Thyroid gland (tissue), 4 donors: ENCODE results near the gene CDKN3. TPM values are rescaled to one million over a fixed set of nuclear protein-coding genes. Genes with fewer than 3 reads are reported as not detected.
"Not testable (repeated sequence)": the region's sequence is repeated elsewhere in the genome, so short reads cannot be mapped to it uniquely, and the experiment has no call there.

Source experiments
- DNase-seq, 2 donors: peaks; one replicate each; pipeline ENCODE4 v3.0.0-alpha.2; 2019
- H3K27ac ChIP-seq, 3 donors: fragments of 200-600 bp; sonication (generic); 1 replicate in 2 of 3; 2 replicates in 1 of 3; pipeline ENCODE4 v1.5.1; 2016 to 2019; ENCODE audit warnings: mild to moderate bottlenecking in 1 of 3, moderate library complexity in 1 of 3
- H3K27me3 ChIP-seq: fragments of 200-600 bp; sonication (generic); one replicate; pipeline ENCODE4 v1.5.1; 2019
- H3K36me3 ChIP-seq, 2 donors: fragments of 200-600 bp; sonication (generic); one replicate each; pipeline ENCODE4 v1.5.1; 2016 to 2019
- H3K4me1 ChIP-seq, 2 donors: fragments of 200-600 bp; sonication (generic); one replicate each; pipeline ENCODE4 v1.5.1; 2017 to 2019
- H3K4me3 ChIP-seq, 3 donors: fragments of 200-600 bp; sonication (generic); replicated peaks in 1 of 3; 1 replicate in 2 of 3; 2 replicates in 1 of 3; pipeline ENCODE4 v1.5.1; 2016; ENCODE audit warnings: mild to moderate bottlenecking in 1 of 3
- H3K9me3 ChIP-seq: fragments of 200-600 bp; sonication (generic); one replicate; pipeline ENCODE4 v1.5.1; 2017
- POLR2A ChIP-seq, 2 donors: fragments of 450-650 bp; IDR thresholded peaks; one replicate each; pipeline ENCODE4 v1.6.1; 2017; ENCODE audit warnings: antibody characterized with exemption in 2 of 2, mild to moderate bottlenecking in 2 of 2, moderate library complexity in 1 of 2
- WGBS, 2 donors: methylation state at CpG; one replicate each; pipeline ENCODE4 v1.1.5; 2017; 5-methylcytosine and 5-hydroxymethylcytosine counted together
- intact Hi-C: fragments of 100-400 bp; cut with DNase I; formaldehyde crosslinking; loops from one replicate; pipeline ENCODE4 v1.15.1; 2023
- total RNA-seq, 4 donors: library from RNA; depleted of rRNA; stranded (reverse); fragments of >200 nt; gene quantifications; one replicate each; pipeline ENCODE4 v1.2.3, GENCODE V29; 2016
- TF ChIP-seq, protein P1 (sequence below), 6 experiments: fragments of 200-600 bp in 3 of 6; fragments of 450-650 bp in 3 of 6; sonication (generic) in 3 of 6; IDR thresholded peaks; one replicate each; pipeline ENCODE4 v1.5.1; 2016 to 2019; ENCODE audit warnings: antibody characterized with exemption in 6 of 6, mild to moderate bottlenecking in 2 of 6, inconsistent platforms in 1 of 6, moderate library complexity in 1 of 6

Gene CDKN3
- total RNA-seq, 4 donors from 2014 or later, result 0.78 to 8.2 (median 4.9) TPM

DNA sequence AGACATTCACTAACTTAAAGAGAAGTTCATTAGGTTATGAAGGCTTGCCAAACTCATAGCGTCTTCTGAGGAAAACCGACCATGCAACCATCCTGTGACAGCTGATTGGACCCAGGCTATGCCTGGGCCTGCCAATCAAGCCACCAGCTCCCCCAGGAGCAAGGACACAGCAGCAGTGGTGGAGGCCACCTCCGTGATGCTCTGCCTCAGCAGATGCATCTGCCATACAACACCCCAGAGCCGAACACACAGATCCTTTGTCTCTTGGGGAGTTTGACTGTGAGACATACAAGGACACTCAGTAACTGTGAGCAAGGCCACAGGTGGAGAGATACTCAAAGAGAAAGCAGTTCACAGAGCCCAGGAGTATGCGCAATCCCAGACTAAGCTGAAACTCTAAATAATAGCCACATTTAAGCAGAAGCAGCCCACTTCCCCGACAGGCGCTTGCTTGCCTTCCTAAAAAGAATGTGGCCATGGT, 54.4 kb downstream of the CDKN3 start:
- intact Hi-C loops, result no loop called here
- no peaks in the 10 kb centered on the region for H3K36me3 ChIP-seq
- 86 to 90% methylated on average over 6 to 7 of the region's 7 CpGs for WGBS, 2 donors
- no peaks in the 10 kb centered on the region for H3K9me3 ChIP-seq
- TF ChIP-seq, protein P1, sequence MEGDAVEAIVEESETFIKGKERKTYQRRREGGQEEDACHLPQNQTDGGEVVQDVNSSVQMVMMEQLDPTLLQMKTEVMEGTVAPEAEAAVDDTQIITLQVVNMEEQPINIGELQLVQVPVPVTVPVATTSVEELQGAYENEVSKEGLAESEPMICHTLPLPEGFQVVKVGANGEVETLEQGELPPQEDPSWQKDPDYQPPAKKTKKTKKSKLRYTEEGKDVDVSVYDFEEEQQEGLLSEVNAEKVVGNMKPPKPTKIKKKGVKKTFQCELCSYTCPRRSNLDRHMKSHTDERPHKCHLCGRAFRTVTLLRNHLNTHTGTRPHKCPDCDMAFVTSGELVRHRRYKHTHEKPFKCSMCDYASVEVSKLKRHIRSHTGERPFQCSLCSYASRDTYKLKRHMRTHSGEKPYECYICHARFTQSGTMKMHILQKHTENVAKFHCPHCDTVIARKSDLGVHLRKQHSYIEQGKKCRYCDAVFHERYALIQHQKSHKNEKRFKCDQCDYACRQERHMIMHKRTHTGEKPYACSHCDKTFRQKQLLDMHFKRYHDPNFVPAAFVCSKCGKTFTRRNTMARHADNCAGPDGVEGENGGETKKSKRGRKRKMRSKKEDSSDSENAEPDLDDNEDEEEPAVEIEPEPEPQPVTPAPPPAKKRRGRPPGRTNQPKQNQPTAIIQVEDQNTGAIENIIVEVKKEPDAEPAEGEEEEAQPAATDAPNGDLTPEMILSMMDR (IDR thresholded peaks at IDR 0.05), result no peak
- no peak for TF ChIP-seq POLR2A (IDR thresholded peaks at IDR 0.05)
- DNase-seq, result no peak
- H3K4me1 ChIP-seq, result peaks cover 0 to 16% of the 10 kb centered on the region in 2 donors
- H3K27me3 ChIP-seq, result no peaks in the 10 kb centered on the region
- H3K4me3 ChIP-seq, result no peak overlapping the region
- H3K27ac ChIP-seq, result no peak overlapping the region

DNA sequence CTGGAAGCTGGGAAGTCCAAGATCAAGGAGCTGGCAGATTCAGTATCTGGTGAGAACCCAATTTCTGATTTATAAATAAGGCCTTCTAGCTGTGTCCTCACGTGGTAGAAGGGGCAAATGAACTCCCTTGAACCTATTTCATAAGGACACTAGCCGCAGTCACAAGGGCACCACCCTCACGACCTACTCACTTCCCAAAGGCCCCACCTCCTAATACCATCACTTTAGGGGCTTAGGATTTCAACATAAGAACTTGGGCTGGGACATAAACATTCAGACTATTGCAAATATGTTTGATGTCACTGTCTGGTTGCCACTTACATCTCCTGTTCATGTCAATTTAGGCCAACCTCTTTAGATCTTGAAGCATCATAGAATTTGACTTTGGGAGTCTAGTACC, 55.2 kb downstream of the CDKN3 start:
- no peak for DNase-seq
- 79 to 88% methylated on average over 3 of the region's 3 CpGs for WGBS, 2 donors
- Histone ChIP-seq H3K4me1 (peaks cover 0 to 10% of the 10 kb centered on the region in 2 donors), H3K36me3 (no peaks in the 10 kb centered on the region), H3K9me3 (no peaks in the 10 kb centered on the region), H3K27ac (no peak overlapping the region), H3K4me3 (no peak overlapping the region), H3K27me3 (no peaks in the 10 kb centered on the region)
- intact Hi-C loops, result no loop called here
- no peak for TF ChIP-seq POLR2A (IDR thresholded peaks at IDR 0.05)
- TF ChIP-seq, protein P1 (IDR thresholded peaks at IDR 0.05), result no peak

DNA sequence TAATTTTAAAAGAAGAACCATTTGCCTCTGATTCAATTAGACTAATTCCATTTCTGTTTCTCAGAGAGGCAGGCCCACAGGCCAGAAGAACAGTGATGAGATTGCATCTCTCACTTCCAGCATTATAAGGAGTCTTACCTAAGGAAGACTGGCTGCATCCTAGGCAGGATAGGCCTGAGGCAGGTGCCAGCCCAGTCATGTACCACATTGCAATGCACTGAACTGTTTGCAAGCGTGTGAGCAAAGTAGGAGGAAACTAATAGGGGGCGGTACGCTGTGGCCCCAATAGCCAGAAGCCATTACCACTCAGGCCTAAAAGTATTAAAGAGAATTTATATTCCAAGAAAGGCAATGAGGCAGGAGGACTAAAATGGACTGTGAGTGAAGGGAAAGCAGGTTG, 56.4 kb downstream of the CDKN3 start:
- WGBS, 2 donors, result 81 to 95% methylated on average over 3 of the region's 3 CpGs
- Histone ChIP-seq H3K36me3 (no peaks in the 10 kb centered on the region), H3K27me3 (no peaks in the 10 kb centered on the region), H3K9me3 (no peaks in the 10 kb centered on the region), H3K4me3 (no peak overlapping the region), H3K27ac (no peak overlapping the region), H3K4me1 (peaks cover 0 to 10% of the 10 kb centered on the region in 2 donors)
- TF ChIP-seq POLR2A (IDR thresholded peaks at IDR 0.05), result no peak
- TF ChIP-seq, protein P1 (IDR thresholded peaks at IDR 0.05), result no peak
- no peak for DNase-seq
- intact Hi-C loops, result no loop called here

DNA sequence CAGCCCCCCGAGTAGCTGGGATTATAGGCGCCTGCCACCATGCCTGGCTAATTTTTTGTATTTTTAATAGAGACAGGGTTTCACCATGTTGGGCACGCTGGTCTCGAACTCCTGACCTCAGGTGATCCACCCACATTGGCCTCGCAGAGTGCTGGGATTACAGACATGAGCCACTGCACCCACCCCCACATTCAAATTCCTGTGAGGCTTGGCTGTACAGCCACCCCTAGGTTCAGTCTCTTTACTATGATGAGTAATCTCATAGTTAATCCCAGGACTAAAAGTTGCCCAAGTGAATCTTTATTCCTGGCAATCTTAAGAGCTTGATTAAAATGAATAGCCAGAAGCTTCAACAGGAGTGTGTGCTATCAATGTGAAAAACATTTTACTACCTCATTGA, 57.2 kb downstream of the CDKN3 start:
- 93 to 97% methylated on average over 5 of the region's 5 CpGs for WGBS, 2 donors
- H3K4me1 ChIP-seq, intact Hi-C loops, H3K27me3 ChIP-seq, H3K27ac ChIP-seq, DNase-seq, H3K9me3 ChIP-seq, H3K4me3 ChIP-seq, H3K36me3 ChIP-seq: not testable (repeated sequence)

DNA sequence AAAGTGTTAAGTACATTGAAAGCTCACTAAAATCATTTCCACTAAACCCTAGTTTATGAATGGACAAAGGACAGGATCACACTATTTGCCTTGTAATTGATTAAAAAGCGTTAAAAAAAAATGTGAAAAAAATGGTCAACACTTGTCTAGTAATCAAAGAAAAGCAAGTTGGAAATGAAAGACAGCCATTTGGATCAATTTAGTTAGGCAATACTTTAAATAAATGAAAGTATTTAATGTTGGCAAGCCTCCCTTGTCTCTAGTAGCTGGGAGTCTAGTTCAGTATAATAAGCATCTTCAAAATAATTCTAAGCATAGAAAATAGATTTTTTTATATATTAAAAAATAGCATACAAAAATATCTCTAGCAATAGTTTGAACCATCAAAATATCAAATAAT, 58.6 kb downstream of the CDKN3 start:
- Histone ChIP-seq H3K27me3 (no peaks in the 10 kb centered on the region), H3K9me3 (no peaks in the 10 kb centered on the region), H3K27ac (no peak overlapping the region), H3K4me3 (no peak overlapping the region), H3K4me1 (no peaks in the 10 kb centered on the region), H3K36me3 (no peaks in the 10 kb centered on the region)
- WGBS, 2 donors, result 85 to 89% methylated on average over 1 of the region's 1 CpG
- intact Hi-C loops, result no loop called here
- TF ChIP-seq, protein P1 (IDR thresholded peaks at IDR 0.05), result no peak
- no peak for TF ChIP-seq POLR2A (IDR thresholded peaks at IDR 0.05)
- DNase-seq, result no peak

DNA sequence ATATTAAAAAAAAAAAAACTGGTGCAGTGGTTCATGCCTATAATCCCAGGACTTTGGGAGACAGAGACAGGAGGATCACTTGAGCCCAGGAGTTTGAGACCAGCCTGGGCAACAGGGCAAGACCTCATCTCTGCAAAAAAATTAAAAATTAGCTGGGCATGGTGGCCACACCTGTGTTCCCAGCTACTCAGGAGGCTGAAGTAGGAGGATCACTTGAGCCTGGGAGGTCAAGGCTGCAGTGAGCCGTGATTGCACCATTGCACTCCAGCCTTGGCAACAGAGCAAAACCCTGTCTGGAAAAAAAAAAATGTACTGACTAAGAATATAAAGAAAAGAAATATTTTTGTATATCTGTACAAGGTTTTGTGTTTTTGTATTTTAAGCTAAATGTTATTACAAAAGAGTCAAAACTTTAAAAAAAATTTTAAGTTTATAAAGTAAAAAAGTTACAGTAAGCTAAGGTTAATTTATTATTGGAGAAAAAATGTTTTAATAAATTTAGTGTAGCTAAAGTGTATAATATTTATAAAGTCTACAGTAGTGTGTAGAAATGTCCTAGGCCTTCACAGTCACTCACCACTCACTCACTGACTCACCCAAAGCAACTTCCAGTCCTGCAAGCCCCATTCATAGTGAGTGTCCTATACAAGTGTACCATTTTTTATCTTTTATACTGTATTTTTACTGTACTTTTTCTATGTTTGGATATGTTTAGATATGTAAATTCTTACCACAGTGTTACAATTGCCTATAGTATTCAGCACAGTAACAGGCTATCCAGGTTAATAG, 60.2 kb downstream of the CDKN3 start:
- H3K4me1 ChIP-seq, H3K4me3 ChIP-seq, H3K27ac ChIP-seq, H3K36me3 ChIP-seq, DNase-seq, intact Hi-C loops, H3K27me3 ChIP-seq, H3K9me3 ChIP-seq: not testable (repeated sequence)
- WGBS, 2 donors, result 89 to 94% methylated on average over 1 of the region's 1 CpG
